OCI-LY1 (cell line): ENCODE data around the gene TAS1R3.

Experiments
- H2AFZ ChIP-seq: fragments of 200-600 bp; sonication (generic), shearing (Covaris generic); 2 replicates; pipeline ENCODE4 v1.6.0; 2014; ENCODE audit warnings: antibody characterized with exemption, mild to moderate bottlenecking, low read length
- H3F3A ChIP-seq: fragments of 200-600 bp; sonication (generic), shearing (Covaris generic); 2 replicates; pipeline ENCODE4 v1.6.0; 2014; ENCODE audit warnings: mild to moderate bottlenecking, antibody characterized with exemption, low read length, moderate library complexity; ENCODE audit not compliant: insufficient read depth
- H3K27ac ChIP-seq: fragments of 200-600 bp; sonication (generic); 2 replicates; pipeline ENCODE4 v1.5.1; 2014; ENCODE audit warnings: low read length, mixed run types, mild to moderate bottlenecking, low read depth; ENCODE audit not compliant: poor library complexity, severe bottlenecking
- H3K27me3 ChIP-seq: fragments of 200-600 bp; sonication (generic); 2 replicates; pipeline ENCODE4 v1.6.0; 2014; ENCODE audit warnings: antibody characterized with exemption, mild to moderate bottlenecking, low read length, moderate library complexity; ENCODE audit not compliant: insufficient read depth
- H3K36me3 ChIP-seq: fragments of 200-600 bp; sonication (generic); 2 replicates; pipeline ENCODE4 v1.6.1; 2014; ENCODE audit warnings: mild to moderate bottlenecking, antibody characterized with exemption, low read length, moderate library complexity, mixed read lengths; ENCODE audit not compliant: insufficient read depth
- H3K4me1 ChIP-seq: fragments of 200-600 bp; sonication (generic); 2 replicates; pipeline ENCODE4 v1.5.1; 2014; ENCODE audit warnings: mild to moderate bottlenecking, low read length, moderate library complexity; ENCODE audit not compliant: insufficient read depth, severe bottlenecking
- H3K4me2 ChIP-seq: fragments of 200-600 bp; sonication (generic), shearing (Covaris generic); 2 replicates; pipeline ENCODE4 v1.6.1; 2014; ENCODE audit warnings: low read length
- H3K4me3 ChIP-seq: fragments of 200-600 bp; sonication (generic); 2 replicates; pipeline ENCODE4 v1.5.1; 2014; ENCODE audit warnings: low read length, low read depth, mild to moderate bottlenecking, mixed read lengths; ENCODE audit not compliant: poor library complexity, severe bottlenecking
- H3K79me2 ChIP-seq: fragments of 200-600 bp; shearing (Covaris generic); 2 replicates; pipeline ENCODE4 v1.6.1; 2016; ENCODE audit warnings: mixed run types, low read length, mixed read lengths; ENCODE audit not compliant: insufficient read depth
- H3K9ac ChIP-seq: fragments of 200-600 bp; sonication (generic), shearing (Covaris generic); 2 replicates; pipeline ENCODE4 v1.6.1; 2014; ENCODE audit warnings: mild to moderate bottlenecking, low read length, mixed read lengths
- H3K9me2 ChIP-seq: fragments of 200-600 bp; sonication (generic), shearing (Covaris generic); 2 replicates; pipeline ENCODE4 v1.6.1; 2014; ENCODE audit warnings: low read depth, mild to moderate bottlenecking, low read length, mixed read lengths
- H3K9me3 ChIP-seq: fragments of 200-600 bp; shearing (Covaris generic); 2 replicates; pipeline ENCODE4 v1.6.1; 2014; ENCODE audit warnings: low read length, mixed read lengths
- H4K20me1 ChIP-seq: fragments of 200-600 bp; sonication (generic), shearing (Covaris generic); 2 replicates; pipeline ENCODE4 v1.6.0; 2016; ENCODE audit warnings: mild to moderate bottlenecking, low read length; ENCODE audit not compliant: insufficient read depth
- EZH2 ChIP-seq: fragments of 200-600 bp; sonication (generic), shearing (Covaris generic); IDR thresholded peaks from 2 replicates; pipeline ENCODE4 v1.8.0; 2017; ENCODE audit warnings: borderline replicate concordance, mixed run types, mild to moderate bottlenecking, antibody characterized with exemption, low read length, moderate library complexity, mixed read lengths
- TF ChIP-seq, protein P1 (sequence below): fragments of 200-600 bp; sonication (generic), shearing (Covaris generic); IDR thresholded peaks from 2 replicates; pipeline ENCODE4 v1.5.1; 2017; ENCODE audit warnings: mild to moderate bottlenecking, antibody characterized with exemption, low read length, moderate library complexity, mixed read lengths

Gene TAS1R3

DNA sequence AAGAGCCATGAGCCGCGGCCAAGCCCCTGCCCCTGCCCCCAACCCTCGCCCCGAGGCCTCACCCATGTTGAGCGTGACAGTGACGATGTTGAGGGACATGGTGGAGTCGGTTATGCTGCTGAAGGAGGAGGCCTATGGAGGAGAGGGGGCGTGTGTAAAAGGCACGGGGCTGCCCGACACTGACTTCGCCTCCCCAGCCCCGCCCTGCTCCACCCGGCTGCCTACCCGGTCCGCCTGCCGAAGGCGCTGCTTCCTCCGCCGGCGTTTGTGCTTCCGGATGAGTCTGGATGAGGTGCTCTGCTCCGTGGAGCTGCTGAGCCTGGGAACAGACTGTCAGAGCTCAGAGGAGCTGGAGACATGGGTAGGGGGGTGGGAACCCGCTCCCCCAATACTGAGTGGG is 9.1 kb downstream of the TAS1R3 start:
- Histone ChIP-seq H3K4me1 (no peaks in the 10 kb centered on the region), H4K20me1 (no peaks in the 10 kb centered on the region), H3K9me3 (no peaks in the 10 kb centered on the region), H3K4me3 (no peak overlapping the region), H3K4me2 (no peak overlapping the region), H3K79me2 (no peaks in the 10 kb centered on the region), H3K36me3 (no peaks in the 10 kb centered on the region; the same call in 1 of the 2 replicates), H3K27ac (no peak overlapping the region), H3K27me3 (no peaks in the 10 kb centered on the region), H2AFZ (no peak overlapping the region), H3K9me2 (no peaks in the 10 kb centered on the region), H3K9ac (no peak overlapping the region), H3F3A (no peaks in the 10 kb centered on the region)
- TF ChIP-seq EZH2: no peak
- TF ChIP-seq, protein P1, sequence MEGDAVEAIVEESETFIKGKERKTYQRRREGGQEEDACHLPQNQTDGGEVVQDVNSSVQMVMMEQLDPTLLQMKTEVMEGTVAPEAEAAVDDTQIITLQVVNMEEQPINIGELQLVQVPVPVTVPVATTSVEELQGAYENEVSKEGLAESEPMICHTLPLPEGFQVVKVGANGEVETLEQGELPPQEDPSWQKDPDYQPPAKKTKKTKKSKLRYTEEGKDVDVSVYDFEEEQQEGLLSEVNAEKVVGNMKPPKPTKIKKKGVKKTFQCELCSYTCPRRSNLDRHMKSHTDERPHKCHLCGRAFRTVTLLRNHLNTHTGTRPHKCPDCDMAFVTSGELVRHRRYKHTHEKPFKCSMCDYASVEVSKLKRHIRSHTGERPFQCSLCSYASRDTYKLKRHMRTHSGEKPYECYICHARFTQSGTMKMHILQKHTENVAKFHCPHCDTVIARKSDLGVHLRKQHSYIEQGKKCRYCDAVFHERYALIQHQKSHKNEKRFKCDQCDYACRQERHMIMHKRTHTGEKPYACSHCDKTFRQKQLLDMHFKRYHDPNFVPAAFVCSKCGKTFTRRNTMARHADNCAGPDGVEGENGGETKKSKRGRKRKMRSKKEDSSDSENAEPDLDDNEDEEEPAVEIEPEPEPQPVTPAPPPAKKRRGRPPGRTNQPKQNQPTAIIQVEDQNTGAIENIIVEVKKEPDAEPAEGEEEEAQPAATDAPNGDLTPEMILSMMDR: no peak

DNA sequence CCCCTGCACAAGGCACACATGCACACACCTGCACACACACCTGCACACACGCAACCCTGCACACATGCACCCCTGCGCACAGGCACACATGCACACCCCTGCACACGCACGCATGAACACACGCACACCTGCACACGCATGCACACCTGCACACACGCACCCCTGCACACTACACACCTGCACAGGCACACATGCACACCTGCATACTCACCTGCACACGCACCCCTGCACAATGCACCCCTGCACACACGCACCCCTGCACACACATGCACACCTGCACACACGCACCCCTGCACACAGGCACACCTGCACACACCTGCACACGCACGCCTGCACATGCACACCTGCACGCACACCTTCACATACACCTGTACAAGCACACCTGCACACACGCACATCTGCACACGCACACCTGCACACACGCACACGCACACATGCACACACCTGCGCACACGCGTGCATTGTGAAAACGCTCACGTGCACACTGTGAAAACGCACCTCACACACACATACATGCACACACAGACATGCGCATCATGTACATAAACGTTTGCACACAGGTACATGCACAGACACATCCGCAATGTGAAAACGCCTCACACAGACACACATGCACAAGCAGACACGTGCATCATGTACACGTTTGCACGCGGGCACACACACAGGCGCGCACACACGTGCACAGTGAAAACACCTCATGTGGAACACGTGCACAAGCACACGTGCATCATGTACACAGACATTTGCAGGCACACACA is 9.9 kb downstream of the TAS1R3 start:
- Histone ChIP-seq H3K36me3 (no peaks in the 10 kb centered on the region; the same call in 1 of the 2 replicates), H3K9me3 (no peaks in the 10 kb centered on the region), H4K20me1 (no peaks in the 10 kb centered on the region), H3K27me3 (no peaks in the 10 kb centered on the region), H3K9me2 (no peaks in the 10 kb centered on the region), H3K4me1 (no peaks in the 10 kb centered on the region), H3K4me3 (no peak overlapping the region), H3K27ac (no peak overlapping the region), H3F3A (no peaks in the 10 kb centered on the region), H3K4me2 (no peak overlapping the region), H3K79me2 (no peaks in the 10 kb centered on the region), H2AFZ (no peak overlapping the region), H3K9ac (no peak overlapping the region)
- no peak for TF ChIP-seq EZH2
- TF ChIP-seq, protein P1: no peak

DNA sequence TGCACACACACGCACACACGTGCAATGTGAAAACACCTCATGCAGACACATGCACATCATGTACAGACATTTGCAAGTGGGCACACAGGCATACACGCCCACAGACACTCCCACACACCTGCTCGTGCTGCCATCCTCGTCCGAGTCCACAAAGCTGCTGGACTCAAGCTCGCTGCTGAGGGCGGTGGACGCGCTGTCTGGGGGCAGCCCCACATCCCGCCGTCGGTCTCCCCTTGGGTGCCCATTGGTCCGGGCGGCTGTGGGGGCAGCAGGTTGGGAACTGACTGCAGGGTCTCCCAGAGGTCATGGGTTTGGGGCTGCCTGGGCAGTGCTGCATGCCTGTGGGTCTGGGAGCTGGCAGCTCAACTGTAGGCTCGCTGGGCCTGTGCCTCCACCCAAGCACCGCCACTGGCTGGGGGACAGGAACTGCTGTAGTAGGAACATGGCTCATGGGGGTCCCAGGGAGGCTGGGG is 10.5 kb downstream of the TAS1R3 start:
- no peaks in the 10 kb centered on the region for H3K4me1 ChIP-seq
- no peaks in the 10 kb centered on the region for H3K9me3 ChIP-seq
- H3K4me3 ChIP-seq: no peak overlapping the region
- no peaks in the 10 kb centered on the region for H3K9me2 ChIP-seq
- no peak overlapping the region for H2AFZ ChIP-seq
- H3K79me2 ChIP-seq: no peaks in the 10 kb centered on the region
- H3K4me2 ChIP-seq: no peak overlapping the region
- no peak overlapping the region for H3K27ac ChIP-seq
- TF ChIP-seq, protein P1: no peak
- no peak for TF ChIP-seq EZH2
- no peak overlapping the region for H3K9ac ChIP-seq
- H3F3A ChIP-seq: no peaks in the 10 kb centered on the region
- no peaks in the 10 kb centered on the region for H3K27me3 ChIP-seq
- H4K20me1 ChIP-seq: no peaks in the 10 kb centered on the region
- no peaks in the 10 kb centered on the region; the same call in 1 of the 2 replicates for H3K36me3 ChIP-seq
